ENCODE results near the gene COPS3.

GRCh38 chr17:17196776-17197175 is 84.3 kb downstream of the COPS3 start:
- no peak for TF ChIP-seq CTCF (conservative IDR thresholded peaks at IDR 0.05 in 1 of 2, IDR thresholded peaks at IDR 0.05 in 1 of 2; ENCODE audit: extremely low read depth in 1 of 2, insufficient read depth in 1 of 2, low read depth in 1 of 2, low read length in 2 of 2)
- no peak for TF ChIP-seq EZH2 (IDR thresholded peaks at IDR 0.05; ENCODE audit: borderline replicate concordance, low read length)

Measured in mammary epithelial cell (primary cell).